Neuronal stem cell (in vitro differentiated cells): ENCODE results near the gene CCT3.
"Not testable (repeated sequence)": the region's sequence is repeated elsewhere in the genome, so short reads cannot be mapped to it uniquely, and the experiment has no call there.

Experiments used
- DNase-seq: peaks from one replicate; pipeline ENCODE4 v3.0.0-alpha.2; 2013; ENCODE audit warnings: low spot score
- H2AFZ ChIP-seq: one replicate; pipeline ENCODE4 v1.6.1; 2013; ENCODE audit warnings: mild to moderate bottlenecking, low read length, inconsistent platforms
- H2AK5ac ChIP-seq: 2 replicates; pipeline ENCODE4 v1.6.1; 2013; ENCODE audit warnings: low read depth, mild to moderate bottlenecking, inconsistent platforms, low read length, moderate library complexity, mixed read lengths
- H2BK120ac ChIP-seq: 2 replicates; pipeline ENCODE4 v1.6.1; 2013; ENCODE audit warnings: low read depth, mild to moderate bottlenecking, inconsistent platforms, low read length, moderate library complexity, mixed read lengths
- H2BK12ac ChIP-seq: one replicate; pipeline ENCODE4 v1.6.1; 2013; ENCODE audit warnings: low read length, inconsistent platforms
- H2BK15ac ChIP-seq: 2 replicates; pipeline ENCODE4 v1.6.1; 2013; ENCODE audit warnings: mild to moderate bottlenecking, low read length, inconsistent platforms, mixed read lengths
- H2BK5ac ChIP-seq: one replicate; pipeline ENCODE4 v1.6.1; 2013; ENCODE audit warnings: inconsistent platforms, mild to moderate bottlenecking, low read length, moderate library complexity
- H3K14ac ChIP-seq: one replicate; pipeline ENCODE4 v1.6.1; 2013; ENCODE audit warnings: low read length, inconsistent platforms
- H3K18ac ChIP-seq: 2 replicates; pipeline ENCODE4 v1.6.1; 2013; ENCODE audit warnings: low read length, inconsistent platforms
- H3K23ac ChIP-seq: 2 replicates; pipeline ENCODE4 v1.6.1; 2013; ENCODE audit warnings: low read depth, mild to moderate bottlenecking, mixed read lengths, low read length, inconsistent platforms; ENCODE audit not compliant: poor library complexity
- H3K27ac ChIP-seq: replicated peaks from 3 replicates; pipeline ENCODE4 v1.5.1; 2013; ENCODE audit warnings: low read length, inconsistent platforms
- H3K27me3 ChIP-seq, 3 experiments: 2 replicates each; pipeline ENCODE4 v1.6.1; 2013; ENCODE audit warnings: low read length in 3 of 3, mild to moderate bottlenecking in 2 of 3, inconsistent platforms in 1 of 3, low read depth in 1 of 3, mixed read lengths in 1 of 3, moderate library complexity in 1 of 3; ENCODE audit not compliant: control insufficient read depth in 3 of 3, insufficient read depth in 3 of 3
- H3K36me3 ChIP-seq, 2 donors: replicated peaks in 1 of 2; 2 replicates each; pipeline ENCODE4 v1.6.1; 2013; ENCODE audit warnings: low read length in 2 of 2; ENCODE audit not compliant: control insufficient read depth in 2 of 2, insufficient read depth in 2 of 2
- H3K4ac ChIP-seq: 2 replicates; pipeline ENCODE4 v1.6.1; 2013; ENCODE audit warnings: inconsistent platforms, mild to moderate bottlenecking, low read length, moderate library complexity
- H3K4me1 ChIP-seq, 2 donors: 1 replicate in 1 of 2; 2 replicates in 1 of 2; pipeline ENCODE4 v1.6.1; 2013; ENCODE audit warnings: low read length in 2 of 2, low read depth in 1 of 2; ENCODE audit not compliant: control insufficient read depth in 2 of 2, insufficient read depth in 1 of 2
- H3K4me2 ChIP-seq: one replicate; pipeline ENCODE4 v1.6.1; 2013; ENCODE audit warnings: mild to moderate bottlenecking, low read length, inconsistent platforms; ENCODE audit not compliant: insufficient read depth, poor library complexity, severe bottlenecking
- H3K4me3 ChIP-seq, 2 donors: 2 replicates each; pipeline ENCODE4 v1.5.1; 2013; ENCODE audit warnings: low read length in 2 of 2, mild to moderate bottlenecking in 2 of 2, inconsistent platforms in 1 of 2, moderate library complexity in 1 of 2
- H3K79me1 ChIP-seq: one replicate; pipeline ENCODE4 v1.6.1; 2013; ENCODE audit warnings: low read depth, mild to moderate bottlenecking, inconsistent platforms, low read length, moderate library complexity
- H3K9ac ChIP-seq: one replicate; pipeline ENCODE4 v1.6.1; 2013; ENCODE audit warnings: mild to moderate bottlenecking, low read depth, low read length, inconsistent platforms; ENCODE audit not compliant: poor library complexity
- H3K9me3 ChIP-seq, 2 donors: replicated peaks in 1 of 2; 2 replicates each; pipeline versions ENCODE3 to v1.6.1; 2013; ENCODE audit warnings: low read length in 2 of 2, mild to moderate bottlenecking in 2 of 2, inconsistent platforms in 1 of 2, low read depth in 1 of 2, mixed read lengths in 1 of 2, moderate library complexity in 1 of 2; ENCODE audit not compliant: control insufficient read depth in 2 of 2, insufficient read depth in 1 of 2
- H4K8ac ChIP-seq: one replicate; pipeline ENCODE4 v1.6.1; 2013; ENCODE audit warnings: low read depth, mild to moderate bottlenecking, inconsistent platforms, low read length, moderate library complexity
- H4K91ac ChIP-seq: one replicate; pipeline ENCODE4 v1.6.1; 2013; ENCODE audit warnings: low read length, low read depth, mild to moderate bottlenecking, inconsistent platforms; ENCODE audit not compliant: poor library complexity
- WGBS, 2 donors: extraction: QIAGEN DNeasy Blood & Tissue Kit; methylation state at CpG; one replicate each; pipeline ENCODE4 v1.1.7; 2013; ENCODE audit warnings: missing lambda C conversion rate in 2 of 2, mixed read lengths in 1 of 2; ENCODE audit not compliant: insufficient read length in 2 of 2, insufficient replicate concordance in 1 of 2; ENCODE audit errors: extremely low coverage in 2 of 2; 5-methylcytosine and 5-hydroxymethylcytosine counted together

CCT3 gene

GRCh38 chr1:156372265-156372586, 34.1 kb upstream of the CCT3 start:
- H2BK5ac ChIP-seq: no peak overlapping the region
- no peak for DNase-seq
- H2BK120ac ChIP-seq: no peak overlapping the region
- no peaks in the 10 kb centered on the region for H3K36me3 ChIP-seq
- no peak overlapping the region for H3K9ac ChIP-seq
- peaks cover 4 to 68% (median 34%) of the 10 kb centered on the region in 3 experiments for H3K27me3 ChIP-seq
- H3K4me2 ChIP-seq: no peak overlapping the region
- H3K79me1 ChIP-seq: no peaks in the 10 kb centered on the region
- no peak overlapping the region for H2BK12ac ChIP-seq
- no peak overlapping the region for H3K14ac ChIP-seq
- H2BK15ac ChIP-seq: no peak overlapping the region
- no peak overlapping the region for H3K27ac ChIP-seq
- no peak overlapping the region for H4K91ac ChIP-seq
- no peak overlapping the region for H3K18ac ChIP-seq
- H2AFZ ChIP-seq: no peak overlapping the region
- H3K23ac ChIP-seq: no peak overlapping the region
- H4K8ac ChIP-seq: no peak overlapping the region
- no peak overlapping the region for H3K4ac ChIP-seq
- peaks cover 3 to 4% of the 10 kb centered on the region in 2 donors for H3K4me1 ChIP-seq
- no peak overlapping the region for H2AK5ac ChIP-seq
- H3K9me3 ChIP-seq: no peaks in the 10 kb centered on the region
- H3K4me3 ChIP-seq: no peak overlapping the region

DNA sequence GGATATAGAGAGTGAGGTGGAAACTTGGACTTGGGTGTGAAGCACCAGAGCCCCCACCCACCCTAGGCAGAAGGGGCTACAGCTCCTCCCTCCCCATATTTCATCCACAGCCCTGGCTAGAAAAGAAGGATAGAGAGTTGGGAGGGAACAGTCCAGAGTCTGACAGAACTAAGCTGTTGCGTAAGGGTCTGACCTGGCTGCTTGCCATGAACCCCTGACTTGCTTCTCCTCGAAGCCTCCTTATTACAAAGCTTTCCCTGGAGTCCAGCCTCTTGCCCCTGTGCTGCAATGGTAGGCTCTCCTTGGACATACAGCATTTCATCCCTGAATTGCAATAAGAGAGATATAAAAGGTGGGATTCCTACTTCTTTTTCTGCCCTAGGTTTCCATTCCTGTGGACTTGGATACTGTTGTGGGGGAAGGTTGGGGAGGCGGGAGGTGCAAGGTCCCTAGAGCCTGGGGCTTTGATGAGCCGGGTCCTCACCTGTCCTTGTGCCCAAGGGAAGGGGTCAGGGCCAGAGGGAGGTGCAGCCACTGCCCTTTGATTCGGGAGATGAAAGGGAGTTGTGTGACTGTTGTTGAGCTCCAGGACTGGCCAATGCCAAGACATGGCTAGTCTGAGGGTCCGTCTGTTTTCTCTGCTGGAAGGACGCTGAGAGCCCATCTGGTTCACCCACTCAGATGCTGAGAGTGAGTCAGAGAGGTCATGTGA, 33.6 kb upstream of the CCT3 start:
- Histone ChIP-seq H3K9ac (no peak overlapping the region), H3K18ac (no peak overlapping the region), H3K27me3 (peaks cover 4 to 68% (median 34%) of the 10 kb centered on the region in 3 experiments), H3K4me1 (peaks cover 3 to 4% of the 10 kb centered on the region in 2 donors), H2AFZ (no peak overlapping the region), H3K4me3 (no peak overlapping the region), H2AK5ac (no peak overlapping the region), H2BK5ac (no peak overlapping the region), H3K4ac (no peak overlapping the region), H3K14ac (no peak overlapping the region), H3K27ac (no peak overlapping the region), H3K9me3 (no peaks in the 10 kb centered on the region), H3K79me1 (no peaks in the 10 kb centered on the region), H3K23ac (no peak overlapping the region), H3K36me3 (no peaks in the 10 kb centered on the region), H2BK120ac (no peak overlapping the region), H2BK15ac (no peak overlapping the region), H4K91ac (no peak overlapping the region), H3K4me2 (no peak overlapping the region), H2BK12ac (no peak overlapping the region), H4K8ac (no peak overlapping the region)
- no peak for DNase-seq
- WGBS, 2 donors: no CpG with 5 or more reads among the region's 7 CpGs

- H3K9me3 ChIP-seq, H2BK5ac ChIP-seq, H2AK5ac ChIP-seq, H3K4me3 ChIP-seq, H2BK12ac ChIP-seq, H3K4me2 ChIP-seq, H4K8ac ChIP-seq, H3K27ac ChIP-seq, H3K23ac ChIP-seq, H2BK15ac ChIP-seq, H3K18ac ChIP-seq, H2AFZ ChIP-seq, H3K9ac ChIP-seq, H4K91ac ChIP-seq, H2BK120ac ChIP-seq, H3K14ac ChIP-seq, H3K4me1 ChIP-seq, DNase-seq, H3K36me3 ChIP-seq, H3K4ac ChIP-seq, H3K79me1 ChIP-seq: not testable (repeated sequence)
- H3K27me3 ChIP-seq: peaks cover 4 to 80% (median 35%) of the 10 kb centered on the region in 3 experiments
- no CpG with 5 or more reads among the region's 10 CpGs for WGBS, 2 donors
Observed at GRCh38 chr1:156369685-156370286, 31.7 kb upstream of the CCT3 start.

DNA sequence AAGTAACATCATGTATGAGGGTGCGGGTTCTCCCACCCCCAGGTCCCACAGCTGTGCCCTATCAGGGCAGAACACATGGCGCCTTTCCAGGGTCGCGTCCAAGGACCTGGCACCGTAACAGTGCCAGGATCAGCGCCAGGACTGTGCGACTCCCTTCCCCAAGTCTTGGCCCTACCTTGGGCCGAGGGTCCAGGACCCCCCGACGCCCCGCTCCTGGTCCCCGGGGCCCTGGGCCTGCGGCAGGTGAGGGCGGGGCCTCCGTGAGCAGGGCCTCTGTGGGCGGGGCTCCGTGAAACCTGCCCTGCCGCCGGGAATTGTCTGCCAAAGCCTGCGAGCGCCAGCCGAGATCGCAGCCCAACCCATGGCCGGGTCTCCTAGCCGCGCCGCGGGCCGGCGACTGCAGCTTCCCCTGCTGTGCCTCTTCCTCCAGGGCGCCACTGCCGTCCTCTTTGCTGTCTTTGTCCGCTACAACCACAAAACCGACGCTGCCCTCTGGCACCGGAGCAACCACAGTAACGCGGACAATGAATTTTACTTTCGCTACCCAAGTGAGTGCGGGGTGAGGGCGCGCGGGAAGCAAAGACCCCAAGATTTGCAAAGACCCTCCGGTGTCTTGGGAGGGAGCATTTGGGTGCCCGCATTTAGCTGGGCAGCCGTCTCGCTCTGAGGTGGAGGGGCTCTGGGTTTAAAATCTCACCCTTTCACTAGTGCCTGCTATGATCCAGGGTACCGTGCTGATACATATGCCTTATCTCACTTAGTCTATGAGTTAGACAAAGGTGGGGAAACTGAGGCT, 31.0 kb upstream of the CCT3 start, which contains the start of gene RHBG:
RHBG (plus strand) TSS at position 323 of the 796 bp plus-strand sequence; CDS start at position 362, 39 bp downstream.
- Histone ChIP-seq H3K23ac (peak within 1 kb of the TSS; percentile 89), H2AK5ac (no peak within 1 kb of the TSS), H2BK15ac (peak within 1 kb of the TSS; percentile 68), H2BK5ac (no peak within 1 kb of the TSS), H3K27ac (no peak within 1 kb of the TSS), H2BK12ac (no peak within 1 kb of the TSS), H3K9ac (peak within 1 kb of the TSS; percentile 54), H3K4me3 (peak within 1 kb of the TSS in 1 of 2 donors; percentile 24), H2AFZ (peak within 1 kb of the TSS; percentile 82), H3K9me3 (no peaks in the 10 kb centered on the region), H3K14ac (no peak within 1 kb of the TSS), H3K27me3 (peaks cover 4 to 80% (median 35%) of the 10 kb centered on the region in 3 experiments), H3K4me1 (peaks cover 3 to 6% of the 10 kb centered on the region in 2 donors), H3K36me3 (no peaks in the 10 kb centered on the region), H4K8ac (no peak within 1 kb of the TSS), H3K18ac (peak within 1 kb of the TSS; percentile 83), H4K91ac (no peak within 1 kb of the TSS), H3K4me2 (peak within 1 kb of the TSS; percentile 67), H2BK120ac (no peak within 1 kb of the TSS), H3K79me1 (no peaks in the 10 kb centered on the region), H3K4ac (no peak within 1 kb of the TSS)
- no CpG with 5 or more reads among the region's 48 CpGs for WGBS, 2 donors
- no peak for DNase-seq
